H9 (cell line): ENCODE data around the gene GOLT1A. TPM values are rescaled to one million over a fixed set of nuclear protein-coding genes. Genes with fewer than 3 reads are reported as not detected.

ENCODE experiments used
- DNase-seq: peaks from one replicate; pipeline ENCODE4 v3.0.0-alpha.2; 2017
- H2AFZ ChIP-seq: one replicate; pipeline ENCODE4 v1.6.1; 2013; ENCODE audit warnings: mild to moderate bottlenecking, low read length, control low read depth, moderate library complexity
- H2AK5ac ChIP-seq: 2 replicates; pipeline ENCODE4 v1.6.1; 2013; ENCODE audit warnings: low read length, control low read depth, mixed read lengths; ENCODE audit not compliant: insufficient read length
- H2BK120ac ChIP-seq: one replicate; pipeline ENCODE4 v1.6.1; 2013; ENCODE audit warnings: low read depth, mild to moderate bottlenecking, low read length, control low read depth, inconsistent platforms; ENCODE audit not compliant: poor library complexity, severe bottlenecking
- H2BK12ac ChIP-seq: 2 replicates; pipeline ENCODE4 v1.6.1; 2013; ENCODE audit warnings: low read length, control low read depth, mixed read lengths, low read depth; ENCODE audit not compliant: insufficient read length
- H2BK15ac ChIP-seq: 2 replicates; pipeline ENCODE4 v1.6.1; 2013; ENCODE audit warnings: low read depth, low read length, control low read depth
- H2BK20ac ChIP-seq: one replicate; pipeline ENCODE4 v1.6.1; 2013; ENCODE audit warnings: low read depth, mild to moderate bottlenecking, low read length, control low read depth, inconsistent platforms; ENCODE audit not compliant: poor library complexity, severe bottlenecking
- H2BK5ac ChIP-seq: 2 replicates; pipeline ENCODE4 v1.6.1; 2013; ENCODE audit warnings: low read length, control low read depth, mixed read lengths; ENCODE audit not compliant: insufficient read length
- H3K14ac ChIP-seq: 2 replicates; pipeline ENCODE4 v1.6.1; 2013; ENCODE audit warnings: low read length, control low read depth; ENCODE audit not compliant: insufficient read depth
- H3K18ac ChIP-seq: 2 replicates; pipeline ENCODE4 v1.6.1; 2013; ENCODE audit warnings: low read depth, mild to moderate bottlenecking, mixed read lengths, low read length, control low read depth; ENCODE audit not compliant: insufficient read length
- H3K23ac ChIP-seq: 2 replicates; pipeline ENCODE4 v1.6.1; 2013; ENCODE audit warnings: low read length, control low read depth, mixed read lengths, low read depth; ENCODE audit not compliant: insufficient read length
- H3K23me2 ChIP-seq: 2 replicates; pipeline ENCODE4 v1.6.1; 2013; ENCODE audit warnings: low read depth, mild to moderate bottlenecking, mixed read lengths, low read length, control low read depth; ENCODE audit not compliant: insufficient read length, poor library complexity, severe bottlenecking
- H3K27ac ChIP-seq: 2 replicates; pipeline ENCODE4 v1.5.1; 2013; ENCODE audit warnings: low read length, control low read depth, mixed read lengths, low read depth; ENCODE audit not compliant: insufficient read length
- H3K27me3 ChIP-seq: 2 replicates; pipeline ENCODE4 v1.6.1; 2013; ENCODE audit warnings: low read length, control low read depth, inconsistent platforms; ENCODE audit not compliant: insufficient read depth
- H3K4ac ChIP-seq: 2 replicates; pipeline ENCODE4 v1.6.1; 2013; ENCODE audit warnings: low read depth, mild to moderate bottlenecking, control low read depth, inconsistent platforms, low read length, moderate library complexity
- H3K4me1 ChIP-seq: 2 replicates; pipeline ENCODE4 v1.6.1; 2013; ENCODE audit warnings: low read length, control low read depth, inconsistent platforms; ENCODE audit not compliant: insufficient read depth
- H3K4me2 ChIP-seq: 2 replicates; pipeline ENCODE4 v1.6.1; 2013; ENCODE audit warnings: low read length, control low read depth, mixed read lengths; ENCODE audit not compliant: insufficient read length, insufficient read depth
- H3K56ac ChIP-seq: 2 replicates; pipeline ENCODE4 v1.6.1; 2013; ENCODE audit warnings: low read depth, mild to moderate bottlenecking, mixed read lengths, low read length, control low read depth; ENCODE audit not compliant: insufficient read length
- H3K79me1 ChIP-seq: 2 replicates; pipeline ENCODE4 v1.6.1; 2013; ENCODE audit warnings: low read depth, mild to moderate bottlenecking, moderate library complexity, low read length, control low read depth, inconsistent platforms; ENCODE audit not compliant: insufficient read depth, poor library complexity, severe bottlenecking
- H3K79me2 ChIP-seq: 2 replicates; pipeline ENCODE4 v1.6.1; 2013; ENCODE audit warnings: low read length, control low read depth, inconsistent platforms; ENCODE audit not compliant: insufficient read depth
- H3K9ac ChIP-seq: 2 replicates; pipeline ENCODE4 v1.6.1; 2013; ENCODE audit warnings: low read length, control low read depth, mixed read lengths; ENCODE audit not compliant: insufficient read length; ENCODE audit errors: extremely low read depth
- H3K9me3 ChIP-seq: one replicate; pipeline ENCODE4 v1.6.1; 2013; ENCODE audit warnings: low read depth, low read length, inconsistent platforms; ENCODE audit not compliant: control insufficient read depth
- H3T11ph ChIP-seq: one replicate; pipeline ENCODE4 v1.6.1; 2013; ENCODE audit warnings: mild to moderate bottlenecking, low read length, control low read depth, inconsistent platforms
- H4K20me1 ChIP-seq: one replicate; pipeline ENCODE4 v1.6.1; 2013; ENCODE audit not compliant: control insufficient read depth, insufficient read length, insufficient read depth
- H4K5ac ChIP-seq: 2 replicates; pipeline ENCODE4 v1.6.1; 2013; ENCODE audit warnings: low read depth, mild to moderate bottlenecking, mixed read lengths, low read length, control low read depth; ENCODE audit not compliant: insufficient read length
- H4K8ac ChIP-seq: replicated peaks from 2 replicates; pipeline ENCODE4 v1.6.1; 2013; ENCODE audit warnings: low read length, control low read depth, mixed read lengths, low read depth; ENCODE audit not compliant: insufficient read length
- H4K91ac ChIP-seq: 2 replicates; pipeline ENCODE4 v1.6.1; 2013; ENCODE audit warnings: low read depth, mild to moderate bottlenecking, moderate library complexity, mixed read lengths, low read length, control low read depth; ENCODE audit not compliant: insufficient read length
- H3K27ac Mint-ChIP-seq, 3 experiments: 2 replicates in 2 of 3; 3 replicates in 1 of 3; pipeline ENCODE4 v1.8.0; 2020 to 2021; ENCODE audit warnings: mixed read lengths in 3 of 3, mild to moderate bottlenecking in 1 of 3, moderate library complexity in 1 of 3
- H3K27me3 Mint-ChIP-seq: 2 replicates; pipeline ENCODE4 v1.8.0; 2021; ENCODE audit warnings: low read depth, mild to moderate bottlenecking, moderate library complexity, mixed read lengths
- H3K36me3 Mint-ChIP-seq, 3 experiments: 2 replicates in 2 of 3; 3 replicates in 1 of 3; pipeline ENCODE4 v1.8.0; 2020 to 2021; ENCODE audit warnings: low read depth in 3 of 3, mixed read lengths in 3 of 3; ENCODE audit not compliant: insufficient read depth in 1 of 3
- H3K4me1 Mint-ChIP-seq, 2 experiments: 2 replicates each; pipeline ENCODE4 v1.8.0; 2020; ENCODE audit warnings: mixed read lengths in 2 of 2
- H3K4me3 Mint-ChIP-seq, 2 experiments: 2 replicates in 1 of 2; 3 replicates in 1 of 2; pipeline ENCODE4 v1.8.0; 2020 to 2021; ENCODE audit warnings: mild to moderate bottlenecking in 2 of 2, mixed read lengths in 2 of 2, moderate library complexity in 1 of 2
- H3K9me3 Mint-ChIP-seq, 2 experiments: 2 replicates in 1 of 2; 3 replicates in 1 of 2; pipeline ENCODE4 v1.8.0; 2020; ENCODE audit warnings: mild to moderate bottlenecking in 2 of 2, mixed read lengths in 2 of 2, moderate library complexity in 1 of 2
- CTCF ChIP-seq: fragments of 200-600 bp; sonication (generic); conservative IDR thresholded peaks from 3 replicates; pipeline ENCODE4 v1.8.0; 2021; ENCODE audit warnings: antibody characterized with exemption, mild to moderate bottlenecking
- WGBS: extraction: QIAGEN DNeasy Blood & Tissue Kit; methylation state at CpG from one replicate; pipeline ENCODE4 v1.1.7; 2013; ENCODE audit warnings: missing lambda C conversion rate, low lambda C conversion rate, mixed read lengths; ENCODE audit not compliant: insufficient read length; ENCODE audit errors: extremely low coverage; 5-methylcytosine and 5-hydroxymethylcytosine counted together
- total RNA-seq: library from RNA; stranded (reverse); gene quantifications from 2 replicates; pipeline ENCODE4 v1.2.1, GENCODE V29; 2021

Gene GOLT1A
- total RNA-seq, 1 experiment from 2014 or later = 4.2 TPM

DNA sequence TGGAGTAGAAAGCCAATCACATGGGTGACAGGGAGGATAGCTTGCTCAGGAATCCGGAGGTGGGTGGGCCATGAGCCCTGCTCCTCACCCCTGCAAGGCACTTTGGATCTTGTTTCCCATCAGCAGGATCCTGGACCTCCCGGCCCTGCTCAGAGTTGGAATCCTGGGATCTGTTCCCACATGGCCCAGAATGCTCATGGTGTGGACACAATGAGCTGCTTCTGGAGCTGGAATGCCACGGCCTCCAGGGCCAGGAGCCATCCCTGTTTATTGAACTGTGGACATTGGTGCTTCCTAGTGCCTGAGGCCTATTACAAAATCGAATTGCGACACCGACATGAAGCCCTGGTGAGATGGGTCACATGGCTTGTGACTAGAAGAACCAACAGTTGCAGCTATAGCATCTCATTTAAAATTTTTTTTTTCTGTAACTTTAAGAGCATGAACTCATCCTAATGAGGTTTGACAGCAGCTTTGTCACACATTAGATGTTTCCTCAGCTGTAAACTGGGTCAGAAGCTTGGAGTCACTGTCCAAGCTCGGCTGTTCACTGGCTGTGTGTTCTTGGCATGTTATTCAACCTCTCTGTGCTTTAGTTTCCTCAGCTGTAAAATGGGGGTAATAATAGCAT lies 40.4 kb upstream of the GOLT1A start:
- Histone ChIP-seq H3K27me3 (no peaks in the 10 kb centered on the region), H3K23me2 (no peaks in the 10 kb centered on the region), H4K5ac (no peak overlapping the region), H2AFZ (no peak overlapping the region), H3K4me1 (peaks cover 12% of the 10 kb centered on the region), H3K79me2 (no peaks in the 10 kb centered on the region), H3K56ac (no peak overlapping the region), H3K18ac (no peak overlapping the region), H3K9ac (no peak overlapping the region), H2AK5ac (no peak overlapping the region), H2BK12ac (no peak overlapping the region), H3K79me1 (no peaks in the 10 kb centered on the region), H2BK5ac (no peak overlapping the region), H4K20me1 (no peaks in the 10 kb centered on the region), H4K8ac (no peak overlapping the region), H4K91ac (no peak overlapping the region), H2BK15ac (no peak overlapping the region), H2BK20ac (no peak overlapping the region), H3K9me3 (no peaks in the 10 kb centered on the region), H2BK120ac (no peak overlapping the region), H3K14ac (no peak overlapping the region), H3T11ph (no peak overlapping the region), H3K4me2 (no peak overlapping the region), H3K27ac (no peak overlapping the region), H3K4ac (no peak overlapping the region), H3K23ac (no peak overlapping the region)
- TF ChIP-seq CTCF = no peak
- Mint-ChIP-seq H3K9me3 (no peaks in the 10 kb centered on the region), H3K4me3 (no peak overlapping the region), H3K4me1 (peaks cover 48 to 56% of the 10 kb centered on the region in 2 experiments), H3K27ac (peak overlapping the region in 2 of 3 experiments; percentile 64 to 97; a peak in 4 of 7 replicates), H3K36me3 (peaks cover 0 to 12% (median 0%) of the 10 kb centered on the region in 3 experiments; a peak in 3 of 7 replicates), H3K27me3 (no peaks in the 10 kb centered on the region)
- no CpG with 5 or more reads among the region's 7 CpGs for WGBS
- DNase-seq = peak; percentile 46
